HCT116 (cell line): ENCODE measurements around the gene SGMS1. TPM values are rescaled to one million over a fixed set of nuclear protein-coding genes. Genes with fewer than 3 reads are reported as not detected.
A peak's percentile ranks its signal among the peaks of the same experiment; 100 is the strongest.

ENCODE experiments used
- ATAC-seq: fragments of 200-7000 bp; cut with Tn5 transposase; 2 replicates; pipeline ENCODE4 v1.9.1; 2020; ENCODE audit warnings: mild to moderate bottlenecking, moderate library complexity
- BruUV-seq: library from RNA; stranded (reverse); fragments of 400-500 nt; replicated peaks from 2 replicates; lab custom pipeline; 2021; lab: Mats Ljungman, UMichigan
- CTCF ChIA-PET: fragments of 300-600 bp; sonication (Branson Sonifier 250); formaldehyde crosslinking; loops from one replicate; lab custom pipeline; 2021; ENCODE audit warnings: antibody characterized with exemption; lab: Charles Lee
- POLR2A ChIA-PET: fragments of 300-600, 350-600 bp; sonication (Branson Sonifier 250); formaldehyde crosslinking; loops from one replicate; lab custom pipeline; 2021; ENCODE audit warnings: antibody characterized with exemption; lab: Charles Lee
- RAD21 ChIA-PET, 2 experiments: fragments of 300-600 bp; sonication (Branson Sonifier 250); formaldehyde crosslinking; loops; one replicate each; lab custom pipeline; 2023; ENCODE audit warnings: low total read pairs in 2 of 2; ENCODE audit not compliant: uncharacterized antibody in 2 of 2, unreplicated experiment in 2 of 2, low non-redundant PET in 1 of 2; lab: Charles Lee
- DNase-seq: peaks from one replicate; pipeline ENCODE4 v3.0.0-alpha.2; 2010; ENCODE audit warnings: low read depth, low spot score
- H2AFZ ChIP-seq: fragments of 200-600 bp; shearing (Covaris generic), sonication (generic); 2 replicates; pipeline ENCODE4 v1.6.1; 2017; ENCODE audit warnings: low read depth, mixed run types, mixed read lengths, antibody characterized with exemption, low read length; ENCODE audit not compliant: poor library complexity, severe bottlenecking
- H3K27ac ChIP-seq: 2 replicates; pipeline ENCODE4 v1.5.1; 2012; ENCODE audit warnings: low read depth, low read length
- H3K27me3 ChIP-seq: fragments of 200-600 bp; sonication (generic); 2 replicates; pipeline ENCODE4 v1.6.1; 2016; ENCODE audit warnings: mixed run types, low read length, mixed read lengths; ENCODE audit not compliant: insufficient read depth
- H3K36me3 ChIP-seq, 2 experiments: fragments of 200-500 bp in 1 of 2; fragments of 200-600 bp in 1 of 2; sonication (Bioruptor generic) in 1 of 2; sonication (generic) in 1 of 2; 2 replicates each; pipeline versions ENCODE4 v1.5.1 to v1.6.1; 2014 to 2016; ENCODE audit warnings: low read length in 2 of 2, inconsistent platforms in 1 of 2, mixed read lengths in 1 of 2, mixed run types in 1 of 2; ENCODE audit not compliant: insufficient read depth in 2 of 2, control insufficient read depth in 1 of 2
- H3K4me1 ChIP-seq, 2 experiments: fragments of 200-600 bp in 1 of 2; sonication (generic) in 1 of 2; 2 replicates each; pipeline versions ENCODE4 v1.5.1 to v1.6.1; 2012 to 2017; ENCODE audit warnings: low read length in 2 of 2, inconsistent platforms in 1 of 2, mild to moderate bottlenecking in 1 of 2, mixed read lengths in 1 of 2, mixed run types in 1 of 2, moderate library complexity in 1 of 2; ENCODE audit not compliant: insufficient read depth in 2 of 2, control insufficient read depth in 1 of 2
- H3K4me2 ChIP-seq: fragments of 200-600 bp; sonication (generic); 2 replicates; pipeline ENCODE4 v1.6.1; 2017; ENCODE audit warnings: mixed run types, low read length, mixed read lengths
- H3K4me3 ChIP-seq, 2 experiments: fragments of 200-600 bp in 1 of 2; sonication (generic) in 1 of 2; replicated peaks in 1 of 2; 2 replicates each; pipeline ENCODE4 v1.5.1; 2011 to 2016; ENCODE audit warnings: low read length in 2 of 2, control low read depth in 1 of 2, low read depth in 1 of 2, mild to moderate bottlenecking in 1 of 2, mixed read lengths in 1 of 2, mixed run types in 1 of 2
- H3K79me2 ChIP-seq: fragments of 200-600 bp; sonication (generic); 2 replicates; pipeline ENCODE4 v1.6.1; 2017; ENCODE audit warnings: mild to moderate bottlenecking, mixed run types, low read length, moderate library complexity, mixed read lengths; ENCODE audit not compliant: insufficient read depth
- H3K9ac ChIP-seq: fragments of 200-600 bp; sonication (generic); 2 replicates; pipeline ENCODE4 v1.6.1; 2016; ENCODE audit warnings: low read length, mixed read lengths
- H3K9me2 ChIP-seq: fragments of 200-600 bp; sonication (generic), shearing (Covaris generic); 2 replicates; pipeline ENCODE4 v1.6.1; 2017; ENCODE audit warnings: mixed run types, mild to moderate bottlenecking, moderate library complexity; ENCODE audit not compliant: insufficient read depth
- H3K9me3 ChIP-seq, 2 experiments: fragments of 200-500 bp in 1 of 2; fragments of 200-600 bp in 1 of 2; sonication (Bioruptor generic) in 1 of 2; sonication (generic) in 1 of 2; 2 replicates each; pipeline ENCODE4 v1.6.1; 2014 to 2017; ENCODE audit warnings: low read length in 2 of 2, mixed read lengths in 2 of 2, inconsistent platforms in 1 of 2, low read depth in 1 of 2, mild to moderate bottlenecking in 1 of 2, mixed run types in 1 of 2, moderate library complexity in 1 of 2; ENCODE audit not compliant: control insufficient read depth in 1 of 2, insufficient read depth in 1 of 2
- H4K20me1 ChIP-seq: fragments of 200-600 bp; sonication (generic), shearing (Covaris generic); 2 replicates; pipeline ENCODE4 v1.6.1; 2017; ENCODE audit warnings: mixed run types, mild to moderate bottlenecking, moderate library complexity; ENCODE audit not compliant: insufficient read depth
- CBX3 ChIP-seq: IDR thresholded peaks from 2 replicates; pipeline ENCODE4 v1.6.1; 2012; ENCODE audit warnings: low read depth
- EGR1 ChIP-seq: IDR thresholded peaks from 2 replicates; pipeline ENCODE4 v1.6.1; 2012; ENCODE audit warnings: low read depth
- ELF1 ChIP-seq: IDR thresholded peaks from 2 replicates; pipeline ENCODE4 v1.6.1; 2012; ENCODE audit warnings: low read depth, borderline replicate concordance
- EZH2 ChIP-seq: fragments of 200-600 bp; sonication (generic); IDR thresholded peaks from 2 replicates; pipeline ENCODE4 v1.6.1; 2017; ENCODE audit warnings: antibody characterized with exemption, mixed run types
- EZH2phosphoT487 ChIP-seq: fragments of 200-600 bp; IDR thresholded peaks from 2 replicates; pipeline ENCODE4 v1.6.1; 2018; ENCODE audit warnings: antibody characterized with exemption, borderline replicate concordance
- FOSL1 ChIP-seq: IDR thresholded peaks from 2 replicates; pipeline ENCODE4 v1.6.1; 2012; ENCODE audit warnings: low read depth
- POLR2A ChIP-seq: IDR thresholded peaks from 2 replicates; pipeline ENCODE4 v1.7.0; 2011; ENCODE audit warnings: borderline replicate concordance; ENCODE audit not compliant: insufficient read depth, insufficient read length; ENCODE audit errors: extremely low read depth
- RAD21 ChIP-seq: IDR thresholded peaks from 2 replicates; pipeline ENCODE4 v1.6.1; 2012; ENCODE audit warnings: low read depth, mild to moderate bottlenecking
- SIN3A ChIP-seq: IDR thresholded peaks from 2 replicates; pipeline ENCODE4 v1.6.1; 2012; ENCODE audit warnings: low read depth
- SP1 ChIP-seq: IDR thresholded peaks from 2 replicates; pipeline ENCODE4 v1.6.1; 2012; ENCODE audit warnings: low read depth
- TCF7L2 ChIP-seq: IDR thresholded peaks from 2 replicates; pipeline ENCODE4 v1.7.0; 2011; ENCODE audit warnings: borderline replicate concordance, inconsistent platforms; ENCODE audit not compliant: insufficient read depth, insufficient read length; ENCODE audit errors: extremely low read depth
- YY1 ChIP-seq: IDR thresholded peaks from 2 replicates; pipeline ENCODE4 v1.6.1; 2011; ENCODE audit warnings: low read length, low read depth, moderate library complexity, mild to moderate bottlenecking; ENCODE audit not compliant: insufficient replicate concordance; ENCODE audit errors: extremely low read depth
- ZBTB33 ChIP-seq: IDR thresholded peaks from 2 replicates; pipeline ENCODE4 v1.6.1; 2011; ENCODE audit warnings: mild to moderate bottlenecking, low read length, moderate library complexity; ENCODE audit not compliant: insufficient replicate concordance; ENCODE audit errors: extremely low read depth
- ZFX ChIP-seq: fragments of 450-650 bp; IDR thresholded peaks from 2 replicates; pipeline ENCODE4 v1.6.1; 2017
- ZNF274 ChIP-seq: fragments of 200-500 bp; sonication (Bioruptor generic); IDR thresholded peaks from 2 replicates; pipeline ENCODE4 v1.6.1; 2014; ENCODE audit warnings: mild to moderate bottlenecking, low read depth, low read length, inconsistent platforms
- intact Hi-C: fragments of 100-400 bp; cut with micrococcal nuclease; formaldehyde crosslinking; loops from 2 replicates; pipeline ENCODE4 v1.10.0; 2022
- total RNA-seq: library from RNA; stranded (reverse); gene quantifications from one replicate; pipeline ENCODE4 v1.2.1, GENCODE V29; 2021; ENCODE audit not compliant: unreplicated experiment
- TF ChIP-seq, protein P1 (sequence below): IDR thresholded peaks from 2 replicates; pipeline ENCODE4 v1.6.1; 2012
- TF ChIP-seq, protein P2 (sequence below), 3 experiments: fragments of 200-600 bp in 1 of 3; sonication (generic) in 1 of 3; IDR thresholded peaks in 2 of 3; conservative IDR thresholded peaks in 1 of 3; 2 replicates each; pipeline ENCODE4 v1.5.1; 2012 to 2017; ENCODE audit warnings: low read depth in 2 of 3, low read length in 2 of 3, antibody characterized with exemption in 1 of 3, borderline replicate concordance in 1 of 3, control low read depth in 1 of 3, mild to moderate bottlenecking in 1 of 3, mixed read lengths in 1 of 3, mixed run types in 1 of 3, moderate library complexity in 1 of 3; ENCODE audit not compliant: insufficient read depth in 1 of 3
- TF ChIP-seq, protein P3 (sequence below): IDR thresholded peaks from 2 replicates; pipeline ENCODE4 v1.6.1; 2012
- TF ChIP-seq, protein P4 (sequence below): IDR thresholded peaks from 2 replicates; pipeline ENCODE4 v1.6.1; 2012; ENCODE audit warnings: low read depth

The SGMS1 gene
- total RNA-seq, 1 experiment from 2014 or later, result 29.1 TPM

DNA sequence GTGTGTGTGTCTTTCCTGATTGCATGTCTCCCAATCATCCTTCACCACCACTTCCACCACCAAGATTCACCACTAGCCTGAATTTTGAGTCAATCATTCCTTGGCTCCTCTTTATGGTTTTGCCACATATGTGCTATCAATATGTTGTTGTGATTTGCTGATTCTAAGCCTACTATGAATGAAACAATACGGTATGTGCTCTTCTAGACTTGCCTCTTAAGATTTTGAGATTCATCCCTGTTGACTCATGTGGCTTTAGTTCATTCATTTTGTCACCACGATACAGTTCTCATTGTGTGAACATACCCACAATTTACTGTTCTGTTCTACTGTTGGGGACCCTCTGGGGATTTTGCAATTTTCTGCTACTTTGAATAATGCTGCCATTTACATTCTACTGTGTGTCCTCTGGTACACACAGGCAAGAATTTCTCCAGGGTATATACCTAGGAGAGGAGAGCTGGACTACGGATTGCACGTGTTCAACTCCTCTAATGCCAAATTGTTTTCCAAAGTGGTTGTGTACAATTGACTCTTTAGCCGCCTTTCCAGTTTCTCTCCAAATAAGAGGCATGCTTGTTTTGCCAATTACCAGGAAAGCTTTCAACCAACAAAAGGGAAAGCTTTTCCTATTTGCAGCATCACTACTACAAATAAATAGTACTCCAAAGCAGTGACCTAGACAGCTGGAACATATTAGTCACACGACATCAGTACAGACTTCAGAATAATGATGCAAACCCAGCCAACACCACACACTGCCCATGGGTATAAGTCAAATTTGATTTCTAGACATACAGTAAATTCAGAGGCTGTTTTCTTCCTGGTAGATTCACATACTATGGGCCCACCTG is 30.0 kb downstream of the SGMS1 start:
- CTCF ChIA-PET, result no interaction called here
- intact Hi-C loops, result no loop called here
- H3K79me2 ChIP-seq, result peaks cover 3% of the 10 kb centered on the region; the same call in 1 of the 2 replicates
- H3K36me3 ChIP-seq, result no peaks in the 10 kb centered on the region
- H3K27ac ChIP-seq, result no peak overlapping the region
- RAD21 ChIA-PET, result no interaction called here
- no TSS peak for BruUV-seq
- DNase-seq (no peak), ATAC-seq (no peak)
- no peak overlapping the region for H3K4me2 ChIP-seq
- no peaks in the 10 kb centered on the region for H3K9me2 ChIP-seq
- H3K27me3 ChIP-seq, result no peaks in the 10 kb centered on the region
- H3K4me1 ChIP-seq, result no peaks in the 10 kb centered on the region
- H3K9me3 ChIP-seq, result no peaks in the 10 kb centered on the region
- no peak overlapping the region for H3K9ac ChIP-seq
- no peak overlapping the region for H3K4me3 ChIP-seq
- no peak overlapping the region for H2AFZ ChIP-seq
- POLR2A ChIA-PET, result no interaction called here
- no peaks in the 10 kb centered on the region for H4K20me1 ChIP-seq
- TF ChIP-seq CBX3, result no peak
- TF ChIP-seq, protein P1, sequence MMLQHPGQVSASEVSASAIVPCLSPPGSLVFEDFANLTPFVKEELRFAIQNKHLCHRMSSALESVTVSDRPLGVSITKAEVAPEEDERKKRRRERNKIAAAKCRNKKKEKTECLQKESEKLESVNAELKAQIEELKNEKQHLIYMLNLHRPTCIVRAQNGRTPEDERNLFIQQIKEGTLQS, result no peak
- no peak for TF ChIP-seq RAD21
- TF ChIP-seq, protein P2, sequence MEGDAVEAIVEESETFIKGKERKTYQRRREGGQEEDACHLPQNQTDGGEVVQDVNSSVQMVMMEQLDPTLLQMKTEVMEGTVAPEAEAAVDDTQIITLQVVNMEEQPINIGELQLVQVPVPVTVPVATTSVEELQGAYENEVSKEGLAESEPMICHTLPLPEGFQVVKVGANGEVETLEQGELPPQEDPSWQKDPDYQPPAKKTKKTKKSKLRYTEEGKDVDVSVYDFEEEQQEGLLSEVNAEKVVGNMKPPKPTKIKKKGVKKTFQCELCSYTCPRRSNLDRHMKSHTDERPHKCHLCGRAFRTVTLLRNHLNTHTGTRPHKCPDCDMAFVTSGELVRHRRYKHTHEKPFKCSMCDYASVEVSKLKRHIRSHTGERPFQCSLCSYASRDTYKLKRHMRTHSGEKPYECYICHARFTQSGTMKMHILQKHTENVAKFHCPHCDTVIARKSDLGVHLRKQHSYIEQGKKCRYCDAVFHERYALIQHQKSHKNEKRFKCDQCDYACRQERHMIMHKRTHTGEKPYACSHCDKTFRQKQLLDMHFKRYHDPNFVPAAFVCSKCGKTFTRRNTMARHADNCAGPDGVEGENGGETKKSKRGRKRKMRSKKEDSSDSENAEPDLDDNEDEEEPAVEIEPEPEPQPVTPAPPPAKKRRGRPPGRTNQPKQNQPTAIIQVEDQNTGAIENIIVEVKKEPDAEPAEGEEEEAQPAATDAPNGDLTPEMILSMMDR (IDR thresholded peaks at IDR 0.05 in 2 of 3, conservative IDR thresholded peaks at IDR 0.05 in 1 of 3; ENCODE audit: borderline replicate concordance in 1 of 3, insufficient read depth in 1 of 3, low read depth in 2 of 3, low read length in 2 of 3), result no peak
- no peak for TF ChIP-seq YY1
- TF ChIP-seq SP1, result 0 out of 2 replicates have a peak, but pooled peaks have one; percentile 12
- no peak for TF ChIP-seq ZFX
- TF ChIP-seq ELF1, result no peak
- TF ChIP-seq EZH2, result no peak
- TF ChIP-seq FOSL1, result 0 out of 2 replicates have a peak, but pooled peaks have one; percentile 28
- no peak for TF ChIP-seq POLR2A
- TF ChIP-seq EZH2phosphoT487, result no peak
- TF ChIP-seq, protein P3, sequence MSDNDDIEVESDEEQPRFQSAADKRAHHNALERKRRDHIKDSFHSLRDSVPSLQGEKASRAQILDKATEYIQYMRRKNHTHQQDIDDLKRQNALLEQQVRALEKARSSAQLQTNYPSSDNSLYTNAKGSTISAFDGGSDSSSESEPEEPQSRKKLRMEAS, result no peak
- TF ChIP-seq SIN3A, result no peak
- no peak for TF ChIP-seq ZBTB33
- TF ChIP-seq EGR1, result no peak
- TF ChIP-seq TCF7L2, result no peak
- TF ChIP-seq, protein P4, sequence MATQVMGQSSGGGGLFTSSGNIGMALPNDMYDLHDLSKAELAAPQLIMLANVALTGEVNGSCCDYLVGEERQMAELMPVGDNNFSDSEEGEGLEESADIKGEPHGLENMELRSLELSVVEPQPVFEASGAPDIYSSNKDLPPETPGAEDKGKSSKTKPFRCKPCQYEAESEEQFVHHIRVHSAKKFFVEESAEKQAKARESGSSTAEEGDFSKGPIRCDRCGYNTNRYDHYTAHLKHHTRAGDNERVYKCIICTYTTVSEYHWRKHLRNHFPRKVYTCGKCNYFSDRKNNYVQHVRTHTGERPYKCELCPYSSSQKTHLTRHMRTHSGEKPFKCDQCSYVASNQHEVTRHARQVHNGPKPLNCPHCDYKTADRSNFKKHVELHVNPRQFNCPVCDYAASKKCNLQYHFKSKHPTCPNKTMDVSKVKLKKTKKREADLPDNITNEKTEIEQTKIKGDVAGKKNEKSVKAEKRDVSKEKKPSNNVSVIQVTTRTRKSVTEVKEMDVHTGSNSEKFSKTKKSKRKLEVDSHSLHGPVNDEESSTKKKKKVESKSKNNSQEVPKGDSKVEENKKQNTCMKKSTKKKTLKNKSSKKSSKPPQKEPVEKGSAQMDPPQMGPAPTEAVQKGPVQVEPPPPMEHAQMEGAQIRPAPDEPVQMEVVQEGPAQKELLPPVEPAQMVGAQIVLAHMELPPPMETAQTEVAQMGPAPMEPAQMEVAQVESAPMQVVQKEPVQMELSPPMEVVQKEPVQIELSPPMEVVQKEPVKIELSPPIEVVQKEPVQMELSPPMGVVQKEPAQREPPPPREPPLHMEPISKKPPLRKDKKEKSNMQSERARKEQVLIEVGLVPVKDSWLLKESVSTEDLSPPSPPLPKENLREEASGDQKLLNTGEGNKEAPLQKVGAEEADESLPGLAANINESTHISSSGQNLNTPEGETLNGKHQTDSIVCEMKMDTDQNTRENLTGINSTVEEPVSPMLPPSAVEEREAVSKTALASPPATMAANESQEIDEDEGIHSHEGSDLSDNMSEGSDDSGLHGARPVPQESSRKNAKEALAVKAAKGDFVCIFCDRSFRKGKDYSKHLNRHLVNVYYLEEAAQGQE, result no peak
- TF ChIP-seq ZNF274, result no peak
